ENCODE measurements around the gene UBE3D. TPM values are rescaled to one million over a fixed set of nuclear protein-coding genes. Genes with fewer than 3 reads are reported as not detected.

Gene UBE3D
- total and polyA plus RNA-seq, 11 donors, result 2.0 to 5.3 (median 2.9) TPM

- intact Hi-C loops (cut with DNase I), result loop anchor here in 4 of 10 donors (5.0 to 10.0 kb wide), 4 partner anchors 34 to 439 kb away; partner anchors contain the start of genes PGM3 (in 1 of the 4), PRSS35 (in 1 of the 4) and RWDD2A (in 1 of the 4)
- Histone ChIP-seq H3K27ac (no peak overlapping the region), H3K27me3 (no peaks in the 10 kb centered on the region), H3K36me3 (no peaks in the 10 kb centered on the region), H3K9me3 (peaks cover 0 to 6% (median 0%) of the 10 kb centered on the region in 12 donors), H3K4me3 (no peak overlapping the region), H3K4me1 (peaks cover 0 to 45% (median 21%) of the 10 kb centered on the region in 12 donors)
- no peak for DNase-seq
- 52 to 66% (median 56%) methylated on average over 1 of the region's 1 CpG for WGBS, 4 donors
- ATAC-seq, result no peak
- TF ChIP-seq POLR2A (IDR thresholded peaks at IDR 0.05) (no peak), CTCF (IDR thresholded peaks at IDR 0.05) (no peak)
Observed at GRCh38 chr6:83073615-83074014, 8.0 kb upstream of the UBE3D start.

GRCh38 chr6:83072726-83073125, 7.1 kb upstream of the UBE3D start:
- Histone ChIP-seq H3K4me1 (peaks cover 0 to 47% (median 24%) of the 10 kb centered on the region in 12 donors), H3K36me3 (no peaks in the 10 kb centered on the region), H3K9me3 (peaks cover 0 to 6% (median 0%) of the 10 kb centered on the region in 12 donors), H3K27me3 (no peaks in the 10 kb centered on the region), H3K4me3 (no peak overlapping the region), H3K27ac (no peak overlapping the region)
- intact Hi-C loops (cut with DNase I), result loop anchor here in 4 of 10 donors (5.0 to 10.0 kb wide), 4 partner anchors 35 to 440 kb away; partner anchors contain the start of genes PGM3 (in 1 of the 4), PRSS35 (in 1 of the 4) and RWDD2A (in 1 of the 4)
- WGBS, 4 donors, result 78 to 88% (median 81%) methylated on average over 2 of the region's 2 CpGs
- DNase-seq (no peak), ATAC-seq (no peak)
- TF ChIP-seq POLR2A (IDR thresholded peaks at IDR 0.05) (no peak), CTCF (IDR thresholded peaks at IDR 0.05) (no peak)

- peaks cover 0 to 4% (median 0%) of the 10 kb centered on the region in 12 donors for H3K9me3 ChIP-seq
- WGBS, 4 donors, result 43 to 54% (median 49%) methylated on average over 1 of the region's 1 CpG
- TF ChIP-seq POLR2A (IDR thresholded peaks at IDR 0.05) (no peak), CTCF (IDR thresholded peaks at IDR 0.05) (no peak)
- no peaks in the 10 kb centered on the region for H3K36me3 ChIP-seq
- H3K4me3 ChIP-seq, result no peak overlapping the region
- H3K27ac ChIP-seq, result no peak overlapping the region
- no peak for ATAC-seq
- no peaks in the 10 kb centered on the region for H3K27me3 ChIP-seq
- peaks cover 0 to 47% (median 26%) of the 10 kb centered on the region in 12 donors for H3K4me1 ChIP-seq
- no peak for DNase-seq
- intact Hi-C loops (cut with DNase I), result loop anchor here in 4 of 10 donors (5.0 to 10.0 kb wide), 4 partner anchors 36 to 441 kb away; partner anchors contain the start of genes PGM3 (in 1 of the 4), PRSS35 (in 1 of the 4) and RWDD2A (in 1 of the 4)
Observed at GRCh38 chr6:83071707-83072106, 6.1 kb upstream of the UBE3D start.

GRCh38 chr6:83071023-83071422, 5.4 kb upstream of the UBE3D start:
- Histone ChIP-seq H3K4me3 (peak overlapping the region in 1 of 12 donors; percentile 6), H3K9me3 (no peaks in the 10 kb centered on the region), H3K27ac (peak overlapping the region in 4 of 12 donors; percentile 10 to 51 (median 14)), H3K27me3 (no peaks in the 10 kb centered on the region), H3K4me1 (peaks cover 0 to 49% (median 26%) of the 10 kb centered on the region in 12 donors), H3K36me3 (no peaks in the 10 kb centered on the region)
- no peak for TF ChIP-seq POLR2A (IDR thresholded peaks at IDR 0.05)
- ATAC-seq (no peak), DNase-seq (no peak)
- WGBS, 4 donors, result 59 to 72% (median 66%) methylated on average over 4 of the region's 4 CpGs
- intact Hi-C loops (cut with DNase I), result loop anchor here in 4 of 10 donors (5.0 to 10.0 kb wide), 4 partner anchors 36 to 441 kb away; partner anchors contain the start of genes PGM3 (in 1 of the 4), PRSS35 (in 1 of the 4) and RWDD2A (in 1 of the 4)

All from heart left ventricle (tissue), 16 donors.